MM.1S (cell line): ENCODE measurements around the gene LAMA3.
A peak's percentile ranks its signal among the peaks of the same experiment; 100 is the strongest.

Experiments used
- DNase-seq: peaks from one replicate; pipeline ENCODE4 v3.0.0-alpha.2; 2015
- H2AFZ ChIP-seq: fragments of 300-600 bp; sonication (generic); 2 replicates; pipeline ENCODE4 v1.6.0; 2016; ENCODE audit warnings: antibody characterized with exemption, low read length
- H3F3A ChIP-seq: fragments of 300-600 bp; sonication (generic); 2 replicates; pipeline ENCODE4 v1.6.1; 2016; ENCODE audit warnings: mild to moderate bottlenecking, antibody characterized with exemption, low read length, moderate library complexity, mixed read lengths; ENCODE audit not compliant: insufficient read depth
- H3K27ac ChIP-seq: fragments of 300-600 bp; sonication (generic); 2 replicates; pipeline ENCODE4 v1.5.1; 2016; ENCODE audit warnings: mild to moderate bottlenecking, low read length
- H3K27me3 ChIP-seq: fragments of 300-600 bp; sonication (generic); replicated peaks from 2 replicates; pipeline ENCODE4 v1.6.0; 2016; ENCODE audit warnings: low read length; ENCODE audit not compliant: insufficient read depth
- H3K36me3 ChIP-seq: fragments of 300-600 bp; sonication (generic); replicated peaks from 2 replicates; pipeline ENCODE4 v1.6.1; 2016; ENCODE audit warnings: mild to moderate bottlenecking, low read length, mixed read lengths; ENCODE audit not compliant: insufficient read depth
- H3K4me1 ChIP-seq: fragments of 300-600 bp; sonication (generic); 2 replicates; pipeline ENCODE4 v1.6.1; 2016; ENCODE audit warnings: low read length, mixed read lengths
- H3K4me2 ChIP-seq: fragments of 300-600 bp; sonication (generic); 2 replicates; pipeline ENCODE4 v1.6.0; 2016; ENCODE audit warnings: low read depth, low read length
- H3K4me3 ChIP-seq: fragments of 300-600 bp; sonication (generic); 2 replicates; pipeline ENCODE4 v1.5.1; 2016; ENCODE audit warnings: low read length, mixed read lengths
- H3K79me2 ChIP-seq: fragments of 300-600 bp; sonication (generic); 2 replicates; pipeline ENCODE4 v1.6.1; 2016; ENCODE audit warnings: mixed run types, low read length, mixed read lengths
- H3K9ac ChIP-seq: fragments of 300-600 bp; sonication (generic); 2 replicates; pipeline ENCODE4 v1.6.1; 2016; ENCODE audit warnings: low read length, mixed read lengths
- H3K9me2 ChIP-seq: fragments of 300-600 bp; sonication (generic); replicated peaks from 2 replicates; pipeline ENCODE4 v1.6.1; 2016; ENCODE audit warnings: mild to moderate bottlenecking, low read length, mixed read lengths; ENCODE audit not compliant: insufficient read depth
- H3K9me3 ChIP-seq: fragments of 300-600 bp; sonication (generic); replicated peaks from 2 replicates; pipeline ENCODE4 v1.6.1; 2016; ENCODE audit warnings: mild to moderate bottlenecking, low read length, mixed read lengths; ENCODE audit not compliant: insufficient read depth
- H4K20me1 ChIP-seq: fragments of 300-600 bp; sonication (generic); 2 replicates; pipeline ENCODE4 v1.6.1; 2016; ENCODE audit warnings: mild to moderate bottlenecking, low read length, moderate library complexity, mixed read lengths; ENCODE audit not compliant: insufficient read depth
- EZH2 ChIP-seq: fragments of 300-600 bp; sonication (generic); optimal IDR thresholded peaks from 2 replicates; pipeline ENCODE3; 2017; ENCODE audit warnings: low read depth, mild to moderate bottlenecking, antibody characterized with exemption, low read length, mixed read lengths
- EZH2phosphoT487 ChIP-seq: fragments of 300-600 bp; sonication (generic); IDR thresholded peaks from 2 replicates; pipeline ENCODE4 v1.6.1; 2018; ENCODE audit warnings: antibody characterized with exemption, low read length
- TF ChIP-seq, protein P1 (sequence below): fragments of 300-600 bp; sonication (generic); IDR thresholded peaks from 2 replicates; pipeline ENCODE4 v1.5.1; 2016; ENCODE audit warnings: antibody characterized with exemption, low read length, mixed read lengths

LAMA3 gene

DNA sequence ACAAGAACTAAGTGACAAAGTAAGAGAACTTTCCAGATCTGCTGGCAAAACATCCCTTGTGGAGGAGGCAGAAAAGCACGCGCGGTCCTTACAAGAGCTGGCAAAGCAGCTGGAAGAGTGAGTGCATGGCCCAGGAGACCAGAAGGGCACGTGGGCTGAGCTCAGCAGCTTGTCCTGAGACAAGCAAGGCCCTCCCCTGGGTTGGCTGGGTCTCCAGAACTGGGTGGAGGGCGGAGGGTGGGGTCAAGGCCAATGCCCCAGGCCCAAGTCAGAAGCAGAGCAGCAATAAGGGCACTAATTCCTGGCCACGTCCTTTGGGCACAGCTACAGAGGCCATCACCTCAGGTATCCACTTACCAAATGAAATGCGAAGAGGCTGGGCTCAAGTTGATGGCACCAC, 214.7 kb downstream of the LAMA3 start:
- Histone ChIP-seq H4K20me1 (no peaks in the 10 kb centered on the region), H3K79me2 (no peaks in the 10 kb centered on the region), H3F3A (no peaks in the 10 kb centered on the region), H2AFZ (no peak overlapping the region), H3K36me3 (no peaks in the 10 kb centered on the region), H3K9me3 (no peaks in the 10 kb centered on the region), H3K27ac (no peak overlapping the region), H3K27me3 (no peaks in the 10 kb centered on the region), H3K4me2 (no peak overlapping the region), H3K9ac (no peak overlapping the region), H3K4me3 (no peak overlapping the region), H3K9me2 (no peaks in the 10 kb centered on the region), H3K4me1 (peaks cover 4% of the 10 kb centered on the region; the same call in 1 of the 2 replicates)
- no peak for TF ChIP-seq EZH2phosphoT487
- no peak for TF ChIP-seq EZH2
- TF ChIP-seq, protein P1, sequence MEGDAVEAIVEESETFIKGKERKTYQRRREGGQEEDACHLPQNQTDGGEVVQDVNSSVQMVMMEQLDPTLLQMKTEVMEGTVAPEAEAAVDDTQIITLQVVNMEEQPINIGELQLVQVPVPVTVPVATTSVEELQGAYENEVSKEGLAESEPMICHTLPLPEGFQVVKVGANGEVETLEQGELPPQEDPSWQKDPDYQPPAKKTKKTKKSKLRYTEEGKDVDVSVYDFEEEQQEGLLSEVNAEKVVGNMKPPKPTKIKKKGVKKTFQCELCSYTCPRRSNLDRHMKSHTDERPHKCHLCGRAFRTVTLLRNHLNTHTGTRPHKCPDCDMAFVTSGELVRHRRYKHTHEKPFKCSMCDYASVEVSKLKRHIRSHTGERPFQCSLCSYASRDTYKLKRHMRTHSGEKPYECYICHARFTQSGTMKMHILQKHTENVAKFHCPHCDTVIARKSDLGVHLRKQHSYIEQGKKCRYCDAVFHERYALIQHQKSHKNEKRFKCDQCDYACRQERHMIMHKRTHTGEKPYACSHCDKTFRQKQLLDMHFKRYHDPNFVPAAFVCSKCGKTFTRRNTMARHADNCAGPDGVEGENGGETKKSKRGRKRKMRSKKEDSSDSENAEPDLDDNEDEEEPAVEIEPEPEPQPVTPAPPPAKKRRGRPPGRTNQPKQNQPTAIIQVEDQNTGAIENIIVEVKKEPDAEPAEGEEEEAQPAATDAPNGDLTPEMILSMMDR, result no peak
- DNase-seq, result no peak

DNA sequence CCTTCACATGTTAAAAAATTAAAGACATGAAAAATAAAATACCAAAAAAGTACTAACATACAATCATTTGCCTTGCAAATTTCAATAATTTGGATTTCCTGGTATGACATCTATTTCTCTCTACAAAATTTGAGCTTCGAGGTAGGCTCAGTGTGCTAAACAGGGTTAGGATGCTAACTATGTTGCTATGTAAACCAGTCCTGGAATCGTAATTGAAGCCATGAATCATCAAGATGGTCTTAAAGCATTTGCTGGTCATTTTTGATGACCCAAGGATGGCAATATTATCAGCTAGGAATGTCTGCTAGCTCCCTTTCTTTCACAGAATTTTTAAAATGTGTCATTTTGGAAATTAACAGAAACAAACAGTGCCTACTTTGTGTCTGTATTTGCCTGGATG, 217.4 kb downstream of the LAMA3 start:
- DNase-seq, result no peak
- no peaks in the 10 kb centered on the region for H3K9me2 ChIP-seq
- H3K4me3 ChIP-seq, result no peak overlapping the region

DNA sequence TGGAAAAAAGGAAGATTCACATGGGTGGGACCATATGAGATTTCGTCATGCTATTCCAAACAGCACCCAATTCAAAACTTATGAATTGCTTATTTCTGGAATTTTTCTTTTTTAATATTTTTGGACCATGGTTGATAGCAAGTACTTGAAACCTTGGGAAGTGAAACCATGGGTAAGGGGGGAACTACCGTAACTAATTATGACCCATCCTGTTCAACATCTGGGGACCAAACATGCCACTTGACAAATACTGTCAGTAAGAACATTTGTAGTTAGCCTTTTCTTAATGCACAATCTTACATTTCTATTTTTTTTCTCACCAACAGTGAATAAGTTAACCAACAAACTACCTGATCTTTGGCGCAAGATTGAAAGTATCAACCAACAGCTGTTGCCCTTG, 219.6 kb downstream of the LAMA3 start:
- no peak overlapping the region for H2AFZ ChIP-seq

More for the DNA sequence above, 217.4 kb downstream of the LAMA3 start:
- H3K27me3 ChIP-seq, result no peaks in the 10 kb centered on the region
- no peaks in the 10 kb centered on the region for H3F3A ChIP-seq
- H3K9me3 ChIP-seq, result no peaks in the 10 kb centered on the region
- H4K20me1 ChIP-seq, result no peaks in the 10 kb centered on the region
- peaks cover 7% of the 10 kb centered on the region; the same call in 1 of the 2 replicates for H3K4me1 ChIP-seq
- H3K9ac ChIP-seq, result no peak overlapping the region
- H3K27ac ChIP-seq, result no peak overlapping the region
- no peak overlapping the region for H2AFZ ChIP-seq
- TF ChIP-seq EZH2phosphoT487 (no peak), EZH2 (no peak)
- TF ChIP-seq, protein P1, result no peak
- no peak overlapping the region for H3K4me2 ChIP-seq
- no peaks in the 10 kb centered on the region for H3K36me3 ChIP-seq
- no peaks in the 10 kb centered on the region for H3K79me2 ChIP-seq

More for the DNA sequence above, 219.6 kb downstream of the LAMA3 start:
- Histone ChIP-seq H4K20me1 (no peaks in the 10 kb centered on the region), H3K9me2 (no peaks in the 10 kb centered on the region), H3K36me3 (no peaks in the 10 kb centered on the region), H3K4me3 (no peak overlapping the region), H3K9ac (no peak overlapping the region), H3K27me3 (no peaks in the 10 kb centered on the region), H3K4me2 (no peak overlapping the region), H3K9me3 (no peaks in the 10 kb centered on the region), H3K79me2 (no peaks in the 10 kb centered on the region), H3K4me1 (peaks cover 7% of the 10 kb centered on the region; the same call in 1 of the 2 replicates), H3K27ac (no peak overlapping the region), H3F3A (no peaks in the 10 kb centered on the region)
- TF ChIP-seq EZH2phosphoT487, result no peak
- TF ChIP-seq, protein P1, result no peak
- no peak for TF ChIP-seq EZH2
- DNase-seq, result peak; percentile 12
